Astrocyte (in vitro differentiated cells and primary cell): Measurements from ENCODE around the gene UGT2B7. TPM values are rescaled to one million over a fixed set of nuclear protein-coding genes. Genes with fewer than 3 reads are reported as not detected.

Experiments used
- DNase-seq: peaks from one replicate; pipeline ENCODE4 v3.0.0-alpha.2; 2010; ENCODE audit warnings: low read depth
- FAIRE-seq: peaks from 2 replicates; lab custom pipeline; 2011; peaks lifted over from hg19 to GRCh38; lab: Jason Lieb, UNC
- H2AFZ ChIP-seq: 2 replicates; pipeline ENCODE4 v1.6.0; 2012; ENCODE audit warnings: low read depth, low read length, inconsistent platforms
- H3K27ac ChIP-seq: 2 replicates; pipeline ENCODE4 v1.5.1; 2011; ENCODE audit warnings: low read depth, low read length, inconsistent platforms
- H3K27me3 ChIP-seq: 2 replicates; pipeline ENCODE4 v1.6.0; 2011; ENCODE audit warnings: low read length, inconsistent platforms; ENCODE audit not compliant: insufficient read depth
- H3K36me3 ChIP-seq: 2 replicates; pipeline ENCODE4 v1.5.1; 2011; ENCODE audit warnings: low read length, inconsistent platforms; ENCODE audit not compliant: insufficient read depth
- H3K4me1 ChIP-seq: 2 replicates; pipeline ENCODE4 v1.5.1; 2011; ENCODE audit warnings: low read length, inconsistent platforms; ENCODE audit not compliant: insufficient read depth
- H3K4me2 ChIP-seq: 2 replicates; pipeline ENCODE4 v1.6.0; 2012; ENCODE audit warnings: low read length, inconsistent platforms
- H3K4me3 ChIP-seq: 2 replicates; pipeline ENCODE4 v1.5.1; 2011; ENCODE audit warnings: low read depth, mild to moderate bottlenecking, low read length, inconsistent platforms; ENCODE audit not compliant: insufficient read depth
- H3K79me2 ChIP-seq: 2 replicates; pipeline ENCODE4 v1.6.0; 2012; ENCODE audit warnings: mild to moderate bottlenecking, low read length, inconsistent platforms; ENCODE audit not compliant: insufficient read depth
- H3K9ac ChIP-seq: 2 replicates; pipeline ENCODE4 v1.6.0; 2012; ENCODE audit warnings: mild to moderate bottlenecking, low read length, inconsistent platforms
- H3K9me3 ChIP-seq: 2 replicates; pipeline ENCODE4 v1.5.1; 2012; ENCODE audit warnings: low read depth, mild to moderate bottlenecking, low read length, inconsistent platforms; ENCODE audit not compliant: insufficient read depth
- H4K20me1 ChIP-seq: 2 replicates; pipeline ENCODE4 v1.6.0; 2012; ENCODE audit warnings: low read length, inconsistent platforms; ENCODE audit not compliant: insufficient read depth
- H3K27ac Mint-ChIP-seq: one replicate; pipeline ENCODE4 v1.8.0; 2021; ENCODE audit warnings: mild to moderate bottlenecking, mixed read lengths; ENCODE audit not compliant: unreplicated experiment
- H3K27me3 Mint-ChIP-seq: one replicate; pipeline ENCODE4 v1.8.0; 2021; ENCODE audit warnings: low read depth, mixed read lengths; ENCODE audit not compliant: unreplicated experiment
- H3K36me3 Mint-ChIP-seq: one replicate; pipeline ENCODE4 v1.8.0; 2021; ENCODE audit warnings: low read depth, mixed read lengths; ENCODE audit not compliant: unreplicated experiment
- H3K4me1 Mint-ChIP-seq: one replicate; pipeline ENCODE4 v1.8.0; 2021; ENCODE audit warnings: low read depth, mixed read lengths; ENCODE audit not compliant: unreplicated experiment
- H3K4me3 Mint-ChIP-seq: one replicate; pipeline ENCODE4 v1.8.0; 2021; ENCODE audit warnings: mild to moderate bottlenecking, moderate library complexity, mixed read lengths; ENCODE audit not compliant: unreplicated experiment
- H3K9me3 Mint-ChIP-seq: one replicate; pipeline ENCODE4 v1.8.0; 2021; ENCODE audit warnings: mild to moderate bottlenecking, mixed read lengths; ENCODE audit not compliant: unreplicated experiment
- EZH2 ChIP-seq: IDR thresholded peaks from 2 replicates; pipeline ENCODE4 v1.6.1; 2012; ENCODE audit warnings: mild to moderate bottlenecking, low read length, inconsistent platforms; ENCODE audit not compliant: insufficient read depth
- total RNA-seq: library from RNA; stranded (reverse); gene quantifications from 2 replicates; pipeline ENCODE4 v1.2.1, GENCODE V29; 2021
- TF ChIP-seq, protein P1 (sequence below): IDR thresholded peaks from 2 replicates; pipeline ENCODE4 v1.5.1; 2011; ENCODE audit warnings: low read depth, mild to moderate bottlenecking, inconsistent platforms, low read length, moderate library complexity; ENCODE audit not compliant: insufficient read depth

UGT2B7 gene
- total RNA-seq, 1 donor from 2014 or later, result 0.25 TPM

DNA sequence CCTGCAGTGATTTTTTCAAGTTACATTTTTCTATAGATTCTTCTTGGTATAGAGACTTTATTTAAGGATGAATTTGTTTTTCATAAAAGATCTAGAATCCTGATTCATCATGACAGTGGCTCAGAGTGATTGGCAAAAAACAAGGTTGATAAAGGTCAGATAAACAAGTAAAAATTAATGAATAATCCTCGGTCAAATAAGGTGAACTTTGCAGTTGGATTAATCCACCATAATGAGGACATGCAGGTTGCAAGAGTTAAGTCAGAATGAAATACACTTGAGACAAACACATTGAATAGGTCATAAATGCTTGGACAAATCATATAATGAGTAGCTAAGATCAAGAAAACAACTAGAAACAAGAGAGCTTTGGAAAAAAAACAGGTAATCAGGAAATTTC lies 22.9 kb upstream of the UGT2B7 start:
- Mint-ChIP-seq H3K27me3 (no peaks in the 10 kb centered on the region), H3K36me3 (no peaks in the 10 kb centered on the region), H3K27ac (no peak overlapping the region), H3K4me1 (peaks cover 5% of the 10 kb centered on the region), H3K9me3 (peaks cover 1% of the 10 kb centered on the region), H3K4me3 (no peak overlapping the region)
- no peak overlapping the region for H2AFZ ChIP-seq
- peaks cover 4% of the 10 kb centered on the region for H3K9me3 ChIP-seq
- H3K27ac ChIP-seq, result no peak overlapping the region
- H3K27me3 ChIP-seq, result no peaks in the 10 kb centered on the region
- H3K79me2 ChIP-seq, result no peaks in the 10 kb centered on the region
- no peak overlapping the region for H3K9ac ChIP-seq
- no peaks in the 10 kb centered on the region for H3K36me3 ChIP-seq
- TF ChIP-seq EZH2, result no peak
- TF ChIP-seq, protein P1, sequence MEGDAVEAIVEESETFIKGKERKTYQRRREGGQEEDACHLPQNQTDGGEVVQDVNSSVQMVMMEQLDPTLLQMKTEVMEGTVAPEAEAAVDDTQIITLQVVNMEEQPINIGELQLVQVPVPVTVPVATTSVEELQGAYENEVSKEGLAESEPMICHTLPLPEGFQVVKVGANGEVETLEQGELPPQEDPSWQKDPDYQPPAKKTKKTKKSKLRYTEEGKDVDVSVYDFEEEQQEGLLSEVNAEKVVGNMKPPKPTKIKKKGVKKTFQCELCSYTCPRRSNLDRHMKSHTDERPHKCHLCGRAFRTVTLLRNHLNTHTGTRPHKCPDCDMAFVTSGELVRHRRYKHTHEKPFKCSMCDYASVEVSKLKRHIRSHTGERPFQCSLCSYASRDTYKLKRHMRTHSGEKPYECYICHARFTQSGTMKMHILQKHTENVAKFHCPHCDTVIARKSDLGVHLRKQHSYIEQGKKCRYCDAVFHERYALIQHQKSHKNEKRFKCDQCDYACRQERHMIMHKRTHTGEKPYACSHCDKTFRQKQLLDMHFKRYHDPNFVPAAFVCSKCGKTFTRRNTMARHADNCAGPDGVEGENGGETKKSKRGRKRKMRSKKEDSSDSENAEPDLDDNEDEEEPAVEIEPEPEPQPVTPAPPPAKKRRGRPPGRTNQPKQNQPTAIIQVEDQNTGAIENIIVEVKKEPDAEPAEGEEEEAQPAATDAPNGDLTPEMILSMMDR, result no peak
- no peak overlapping the region for H3K4me3 ChIP-seq
- FAIRE-seq (no peak), DNase-seq (no peak)
- no peaks in the 10 kb centered on the region for H4K20me1 ChIP-seq
- no peaks in the 10 kb centered on the region for H3K4me1 ChIP-seq
- no peak overlapping the region for H3K4me2 ChIP-seq

GRCh38 chr4:69075061-69075792 lies 21.0 kb upstream of the UGT2B7 start:
- DNase-seq (peak; percentile 39), FAIRE-seq (no peak)
- Mint-ChIP-seq H3K27me3 (no peaks in the 10 kb centered on the region), H3K27ac (peak overlapping the region; percentile 72), H3K9me3 (peaks cover 1% of the 10 kb centered on the region), H3K36me3 (no peaks in the 10 kb centered on the region), H3K4me3 (no peak overlapping the region), H3K4me1 (peaks cover 5% of the 10 kb centered on the region)
- H3K27ac ChIP-seq, result no peak overlapping the region
- peaks cover 4% of the 10 kb centered on the region for H3K9me3 ChIP-seq
- H3K4me3 ChIP-seq, result no peak overlapping the region
- H3K9ac ChIP-seq, result no peak overlapping the region
- H3K36me3 ChIP-seq, result no peaks in the 10 kb centered on the region
- H4K20me1 ChIP-seq, result no peaks in the 10 kb centered on the region
- H3K79me2 ChIP-seq, result no peaks in the 10 kb centered on the region
- no peaks in the 10 kb centered on the region for H3K4me1 ChIP-seq
- TF ChIP-seq, protein P1, result no peak
- TF ChIP-seq EZH2, result no peak
- no peak overlapping the region for H2AFZ ChIP-seq
- H3K4me2 ChIP-seq, result peak overlapping the region; percentile 14
- no peaks in the 10 kb centered on the region for H3K27me3 ChIP-seq

- H3K4me2 ChIP-seq, result no peak overlapping the region
- FAIRE-seq (no peak), DNase-seq (no peak)
- no peak overlapping the region for H3K4me3 ChIP-seq
- Mint-ChIP-seq H3K27ac (no peak overlapping the region), H3K36me3 (no peaks in the 10 kb centered on the region), H3K27me3 (no peaks in the 10 kb centered on the region), H3K9me3 (peaks cover 1% of the 10 kb centered on the region), H3K4me3 (no peak overlapping the region), H3K4me1 (peaks cover 5% of the 10 kb centered on the region)
- no peaks in the 10 kb centered on the region for H4K20me1 ChIP-seq
- H3K27ac ChIP-seq, result no peak overlapping the region
- H3K79me2 ChIP-seq, result no peaks in the 10 kb centered on the region
- no peak overlapping the region for H2AFZ ChIP-seq
- H3K9ac ChIP-seq, result no peak overlapping the region
- H3K9me3 ChIP-seq, result peaks cover 4% of the 10 kb centered on the region
- H3K36me3 ChIP-seq, result no peaks in the 10 kb centered on the region
- H3K4me1 ChIP-seq, result no peaks in the 10 kb centered on the region
- no peaks in the 10 kb centered on the region for H3K27me3 ChIP-seq
- TF ChIP-seq, protein P1, result no peak
- TF ChIP-seq EZH2, result no peak
These were observed 17.4 kb upstream of the UGT2B7 start for GRCh38 chr4:69078852-69079251.
